Epithelial cell of proximal tubule (primary cell): ENCODE measurements around the gene SOX6. TPM values are rescaled to one million over a fixed set of nuclear protein-coding genes. Genes with fewer than 3 reads are reported as not detected.

ENCODE experiments used
- DNase-seq: peaks from one replicate; pipeline ENCODE4 v3.0.0-alpha.2; 2011; ENCODE audit warnings: low read depth
- H3K4me3 ChIP-seq: 2 replicates; pipeline ENCODE4 v1.5.1; 2011; ENCODE audit warnings: low read depth, mild to moderate bottlenecking, low read length
- total RNA-seq: library from RNA; depleted of rRNA; stranded (reverse); fragments of >200 nt; gene quantifications from 2 replicates; pipeline ENCODE4 v1.2.3, GENCODE V29; 2015
- TF ChIP-seq, protein P1 (sequence below): conservative IDR thresholded peaks from 2 replicates; pipeline ENCODE4 v1.5.1; 2012; ENCODE audit warnings: low read depth, mild to moderate bottlenecking, low read length

SOX6 gene
- total RNA-seq, 1 donor from 2014 or later = 1.6 TPM

DNA sequence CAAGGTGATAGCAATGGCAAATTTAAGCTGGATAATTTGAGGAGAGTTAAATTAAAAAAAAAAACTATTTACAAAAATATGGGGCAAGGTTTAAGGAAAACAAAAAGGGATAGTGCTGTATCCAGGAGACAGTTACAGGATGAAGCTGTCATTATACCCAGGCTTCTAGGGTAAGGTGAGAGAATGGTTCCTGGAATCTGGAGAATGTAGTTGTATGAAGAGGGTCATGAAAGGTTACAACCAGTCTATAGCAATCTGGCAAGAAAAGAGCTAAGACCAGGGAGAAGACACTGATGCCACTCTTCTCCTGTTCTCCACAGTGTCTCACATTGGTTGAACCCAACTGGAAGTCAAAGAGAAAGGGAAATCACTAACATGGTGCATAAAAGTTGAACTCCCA, 144.9 kb downstream of the SOX6 start:
- TF ChIP-seq, protein P1, sequence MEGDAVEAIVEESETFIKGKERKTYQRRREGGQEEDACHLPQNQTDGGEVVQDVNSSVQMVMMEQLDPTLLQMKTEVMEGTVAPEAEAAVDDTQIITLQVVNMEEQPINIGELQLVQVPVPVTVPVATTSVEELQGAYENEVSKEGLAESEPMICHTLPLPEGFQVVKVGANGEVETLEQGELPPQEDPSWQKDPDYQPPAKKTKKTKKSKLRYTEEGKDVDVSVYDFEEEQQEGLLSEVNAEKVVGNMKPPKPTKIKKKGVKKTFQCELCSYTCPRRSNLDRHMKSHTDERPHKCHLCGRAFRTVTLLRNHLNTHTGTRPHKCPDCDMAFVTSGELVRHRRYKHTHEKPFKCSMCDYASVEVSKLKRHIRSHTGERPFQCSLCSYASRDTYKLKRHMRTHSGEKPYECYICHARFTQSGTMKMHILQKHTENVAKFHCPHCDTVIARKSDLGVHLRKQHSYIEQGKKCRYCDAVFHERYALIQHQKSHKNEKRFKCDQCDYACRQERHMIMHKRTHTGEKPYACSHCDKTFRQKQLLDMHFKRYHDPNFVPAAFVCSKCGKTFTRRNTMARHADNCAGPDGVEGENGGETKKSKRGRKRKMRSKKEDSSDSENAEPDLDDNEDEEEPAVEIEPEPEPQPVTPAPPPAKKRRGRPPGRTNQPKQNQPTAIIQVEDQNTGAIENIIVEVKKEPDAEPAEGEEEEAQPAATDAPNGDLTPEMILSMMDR = no peak
- no peak for DNase-seq

DNA sequence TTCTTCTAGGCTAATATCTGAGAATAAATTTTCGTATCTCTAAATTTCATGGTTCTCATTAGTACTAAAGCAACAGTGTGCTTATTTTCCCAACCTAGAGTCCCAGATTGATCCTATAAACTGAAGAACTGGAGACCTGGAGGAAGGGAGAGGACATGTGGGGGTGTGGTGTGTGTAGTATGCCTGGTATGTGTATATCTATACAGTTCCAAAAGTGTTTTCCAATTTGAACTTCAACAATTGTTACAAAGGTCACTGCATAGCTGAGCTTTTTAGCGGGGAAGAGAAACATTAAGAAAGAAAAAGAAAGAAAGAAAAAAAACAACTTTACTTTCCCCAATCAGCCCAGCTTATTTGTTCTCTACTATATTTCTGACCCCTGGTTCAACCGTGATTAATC, 152.1 kb downstream of the SOX6 start:
- no peak overlapping the region for H3K4me3 ChIP-seq
- no peak for DNase-seq
- TF ChIP-seq, protein P1 = no peak

More for the DNA sequence above, 144.9 kb downstream of the SOX6 start:
- H3K4me3 ChIP-seq = no peak overlapping the region

DNA sequence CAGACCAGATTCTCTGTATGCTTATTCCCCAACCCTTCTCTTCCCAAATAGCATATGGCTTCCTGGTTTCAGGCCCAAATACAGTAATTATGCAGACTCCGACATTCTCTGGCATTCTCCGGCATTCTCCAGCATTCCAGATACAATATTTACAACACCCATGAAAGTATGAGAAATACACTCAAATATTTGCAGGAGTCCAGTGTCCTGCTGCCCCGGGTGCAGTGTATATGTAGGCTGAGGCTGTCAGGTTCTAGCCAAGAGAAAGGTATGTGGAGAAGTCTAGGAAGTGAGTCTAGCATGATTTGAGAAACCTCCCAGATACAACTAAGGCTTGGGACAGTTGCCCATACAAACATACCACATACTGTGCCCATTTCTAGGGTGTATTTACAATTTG, 160.7 kb downstream of the SOX6 start:
- no peak for DNase-seq

DNA sequence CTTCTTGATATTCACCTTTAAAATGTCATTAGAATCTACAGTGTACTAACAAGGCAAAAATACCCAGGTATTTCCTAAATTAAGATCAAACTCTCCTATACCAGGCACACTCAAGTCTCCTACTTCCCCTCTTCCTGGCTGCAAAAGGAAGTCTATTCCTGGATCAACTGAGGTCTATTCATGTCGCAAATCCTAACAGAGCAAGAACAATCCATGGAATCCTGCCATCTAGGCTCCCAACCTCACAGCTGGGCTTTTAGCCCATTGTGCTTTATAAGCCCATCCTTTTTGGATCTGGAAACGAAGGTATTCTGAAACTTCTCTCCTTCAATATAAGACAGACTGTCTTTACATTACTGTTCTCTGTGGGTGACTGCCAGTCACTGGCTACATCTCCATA, 161.8 kb downstream of the SOX6 start:
- no peak for DNase-seq
- H3K4me3 ChIP-seq = no peak overlapping the region
- TF ChIP-seq, protein P1 = no peak

More for the DNA sequence above, 160.7 kb downstream of the SOX6 start:
- TF ChIP-seq, protein P1 = no peak
- no peak overlapping the region for H3K4me3 ChIP-seq

DNA sequence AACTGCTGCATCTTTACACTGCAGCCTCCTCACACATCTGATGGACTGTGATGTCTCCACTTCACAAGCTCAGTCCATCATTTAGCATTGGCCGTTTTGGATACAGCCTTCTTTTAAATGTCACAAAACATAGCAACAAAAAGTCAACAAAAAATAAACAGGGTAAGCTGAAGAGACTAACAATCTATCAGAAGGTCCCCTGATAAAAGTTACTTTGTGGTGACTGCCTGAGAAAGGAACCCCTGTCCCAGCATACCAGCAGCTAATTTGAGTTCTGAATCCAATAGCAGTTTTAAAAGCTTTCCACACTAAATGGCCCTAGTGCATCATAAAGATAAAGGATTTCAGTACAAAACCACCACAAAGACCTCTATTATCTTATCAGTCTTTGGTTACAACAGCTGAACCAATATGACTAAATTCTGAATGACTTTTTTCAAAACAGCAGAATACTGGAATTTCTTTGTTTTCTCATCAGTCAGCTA, 162.4 kb downstream of the SOX6 start:
- DNase-seq = no peak
- no peak overlapping the region for H3K4me3 ChIP-seq
- TF ChIP-seq, protein P1 = no peak

DNA sequence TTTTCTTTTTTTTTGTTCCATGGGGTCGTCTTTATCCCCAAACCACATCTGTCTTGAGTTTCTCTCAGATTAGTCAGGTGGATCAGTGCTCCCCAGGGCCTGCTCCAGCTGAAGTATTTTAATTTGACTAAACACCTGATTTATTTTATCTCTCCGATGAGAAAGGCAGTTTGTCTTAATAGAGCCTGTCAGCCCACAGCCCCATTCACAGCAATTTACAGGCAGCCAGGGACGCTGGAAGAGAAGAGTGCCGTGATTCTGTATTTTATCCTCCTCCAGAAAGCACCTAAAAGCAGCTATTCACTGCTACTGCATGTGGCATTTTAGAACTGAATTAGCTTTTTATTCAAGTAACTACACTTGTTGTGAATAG, 164.5 kb downstream of the SOX6 start:
- no peak overlapping the region for H3K4me3 ChIP-seq
- DNase-seq = no peak
- TF ChIP-seq, protein P1 = no peak

DNA sequence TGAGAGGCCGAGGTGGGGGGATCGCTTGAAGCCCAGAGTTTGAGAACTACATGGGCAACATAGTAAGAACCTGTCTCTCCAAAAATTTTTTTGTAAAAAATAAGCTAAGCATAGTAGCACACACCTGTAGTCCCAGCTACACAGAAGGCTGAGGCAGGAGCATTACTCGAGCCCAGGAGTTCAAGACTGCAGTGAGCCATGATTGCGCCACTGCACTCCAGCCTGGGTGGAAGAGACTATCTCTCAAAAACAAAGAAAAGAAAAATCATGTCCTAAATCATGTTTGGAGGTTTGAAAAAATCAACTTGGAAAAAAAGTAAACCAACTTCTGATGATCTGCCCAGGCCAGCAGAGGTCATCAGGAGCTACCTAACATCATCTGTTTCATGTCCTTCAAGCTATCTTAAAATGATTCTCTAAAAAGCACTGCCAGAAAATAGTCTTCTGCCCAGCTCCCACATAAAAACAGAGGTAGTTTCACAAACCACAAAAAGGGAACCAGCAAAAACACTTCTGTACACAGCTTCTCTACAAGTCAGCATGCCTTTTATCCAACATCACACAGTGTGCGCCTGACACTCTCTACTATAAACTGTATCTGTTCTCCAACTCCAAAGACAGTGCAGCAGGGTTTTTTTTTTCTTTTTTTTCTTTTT, 165.0 kb downstream of the SOX6 start:
- TF ChIP-seq, protein P1 = peak; percentile 39
- no peak overlapping the region for H3K4me3 ChIP-seq
- DNase-seq = no peak
